Measurements from ENCODE around the gene MMP14. TPM values are rescaled to one million over a fixed set of nuclear protein-coding genes. Genes with fewer than 3 reads are reported as not detected.
"Not testable (repeated sequence)": the region's sequence is repeated elsewhere in the genome, so short reads cannot be mapped to it uniquely, and the experiment has no call there.

MMP14 gene
- not detected in 2 replicates for total RNA-seq (2014; rRNA removed; shearing (Covaris generic); ENCODE audit: low replicate concordance)

GRCh38 chr14:22836301-22837113 lies at the start of gene MMP14:
TSS of gene MMP14 (plus strand) at chr14:22836585. CDS start at chr14:22836818, 233 bp downstream.
- no peak for DNase-seq (ENCODE audit: low read depth)
- in situ Hi-C loops (cut with HindIII; ENCODE audit: low pct_unique_long_range_greater_than_20kb, low sequenced_read_pairs): no loop called here

GRCh38 chr14:22786685-22787084 lies 49.7 kb upstream of the MMP14 start:
- in situ Hi-C loops (cut with HindIII; ENCODE audit: low pct_unique_long_range_greater_than_20kb, low sequenced_read_pairs): no loop called here
- DNase-seq (ENCODE audit: low read depth): no peak

GRCh38 chr14:22791301-22791700 lies 45.1 kb upstream of the MMP14 start:
- in situ Hi-C loops (cut with HindIII; ENCODE audit: low pct_unique_long_range_greater_than_20kb, low sequenced_read_pairs): no loop called here
- peak; percentile 36 for DNase-seq (ENCODE audit: low read depth)

- DNase-seq (ENCODE audit: low read depth): no peak
- in situ Hi-C loops (cut with HindIII; ENCODE audit: low pct_unique_long_range_greater_than_20kb, low sequenced_read_pairs): no loop called here
Measured at GRCh38 chr14:22792158-22792557, 44.2 kb upstream of the MMP14 start.

GRCh38 chr14:22793550-22793949 lies 42.8 kb upstream of the MMP14 start:
- in situ Hi-C loops (cut with HindIII; ENCODE audit: low pct_unique_long_range_greater_than_20kb, low sequenced_read_pairs); DNase-seq (ENCODE audit: low read depth): not testable (repeated sequence)

GRCh38 chr14:22793976-22794375 lies 42.4 kb upstream of the MMP14 start:
- DNase-seq (ENCODE audit: low read depth): no peak
- in situ Hi-C loops (cut with HindIII; ENCODE audit: low pct_unique_long_range_greater_than_20kb, low sequenced_read_pairs): no loop called here

- in situ Hi-C loops (cut with HindIII; ENCODE audit: low pct_unique_long_range_greater_than_20kb, low sequenced_read_pairs): no loop called here
- peak; percentile 21 for DNase-seq (ENCODE audit: low read depth)
Measured at GRCh38 chr14:22794551-22794951, 41.8 kb upstream of the MMP14 start.

GRCh38 chr14:22796087-22796707 lies 40.2 kb upstream of the MMP14 start:
- in situ Hi-C loops (cut with HindIII; ENCODE audit: low pct_unique_long_range_greater_than_20kb, low sequenced_read_pairs): no loop called here
- DNase-seq (ENCODE audit: low read depth): peak; percentile 26

GRCh38 chr14:22797017-22797917 lies 39.1 kb upstream of the MMP14 start:
- peak; percentile 27 for DNase-seq (ENCODE audit: low read depth)
- in situ Hi-C loops (cut with HindIII; ENCODE audit: low pct_unique_long_range_greater_than_20kb, low sequenced_read_pairs): no loop called here

- DNase-seq (ENCODE audit: low read depth): no peak
- in situ Hi-C loops (cut with HindIII; ENCODE audit: low pct_unique_long_range_greater_than_20kb, low sequenced_read_pairs): no loop called here
Measured at GRCh38 chr14:22798528-22798927, 37.9 kb upstream of the MMP14 start.

- no peak for DNase-seq (ENCODE audit: low read depth)
- in situ Hi-C loops (cut with HindIII; ENCODE audit: low pct_unique_long_range_greater_than_20kb, low sequenced_read_pairs): no loop called here
Measured at GRCh38 chr14:22800346-22800745, 36.0 kb upstream of the MMP14 start.

- in situ Hi-C loops (cut with HindIII; ENCODE audit: low pct_unique_long_range_greater_than_20kb, low sequenced_read_pairs): no loop called here
- DNase-seq (ENCODE audit: low read depth): no peak
Measured at GRCh38 chr14:22801716-22802115, 34.7 kb upstream of the MMP14 start.

GRCh38 chr14:22802860-22803686 lies 33.3 kb upstream of the MMP14 start:
- in situ Hi-C loops (cut with HindIII; ENCODE audit: low pct_unique_long_range_greater_than_20kb, low sequenced_read_pairs): no loop called here
- no peak for DNase-seq (ENCODE audit: low read depth)

GRCh38 chr14:22803687-22803974 lies 32.8 kb upstream of the MMP14 start:
- DNase-seq (ENCODE audit: low read depth): no peak
- in situ Hi-C loops (cut with HindIII; ENCODE audit: low pct_unique_long_range_greater_than_20kb, low sequenced_read_pairs): no loop called here

GRCh38 chr14:22805235-22805634 lies 31.1 kb upstream of the MMP14 start:
- in situ Hi-C loops (cut with HindIII; ENCODE audit: low pct_unique_long_range_greater_than_20kb, low sequenced_read_pairs); DNase-seq (ENCODE audit: low read depth): not testable (repeated sequence)

- in situ Hi-C loops (cut with HindIII; ENCODE audit: low pct_unique_long_range_greater_than_20kb, low sequenced_read_pairs): no loop called here
Measured at GRCh38 chr14:22807432-22808087, 28.8 kb upstream of the MMP14 start.

GRCh38 chr14:22808388-22809209 lies 27.8 kb upstream of the MMP14 start:
- no peak for DNase-seq (ENCODE audit: low read depth)
- in situ Hi-C loops (cut with HindIII; ENCODE audit: low pct_unique_long_range_greater_than_20kb, low sequenced_read_pairs): no loop called here

More at GRCh38 chr14:22807432-22808087, 28.8 kb upstream of the MMP14 start:
- no peak for DNase-seq (ENCODE audit: low read depth)
